RWPE2 (cell line): ENCODE data around the gene VPS54.
A peak's percentile ranks its signal among the peaks of the same experiment; 100 is the strongest.

ENCODE experiments used
- ATAC-seq: fragments of 200-7000 bp; cut with Tn5 transposase; 3 replicates; pipeline ENCODE4 v1.9.1; 2021; ENCODE audit warnings: low read depth
- DNase-seq: peaks from one replicate; pipeline ENCODE4 v3.0.0-alpha.2; 2020; ENCODE audit warnings: low spot score
- H3K27ac ChIP-seq: fragments of 450-650 bp; 2 replicates; pipeline ENCODE4 v1.5.1; 2017; ENCODE audit warnings: mild to moderate bottlenecking; ENCODE audit not compliant: poor library complexity, severe bottlenecking
- H3K27me3 ChIP-seq: fragments of 250-450 bp; sonication (Bioruptor Pico); 2 replicates; pipeline ENCODE4 v1.5.1; 2021; ENCODE audit warnings: mild to moderate bottlenecking, moderate library complexity; ENCODE audit not compliant: insufficient read depth, poor library complexity, severe bottlenecking
- H3K36me3 ChIP-seq: fragments of 250-450 bp; sonication (Bioruptor Pico); 2 replicates; pipeline ENCODE4 v1.5.1; 2020; ENCODE audit warnings: low read depth, mild to moderate bottlenecking, moderate library complexity
- H3K4me1 ChIP-seq: fragments of 250-450 bp; sonication (Bioruptor Pico); 2 replicates; pipeline ENCODE4 v1.5.1; 2021; ENCODE audit warnings: mild to moderate bottlenecking, moderate library complexity; ENCODE audit not compliant: insufficient read depth, poor library complexity, severe bottlenecking
- H3K4me3 ChIP-seq: fragments of 250-450 bp; sonication (Bioruptor Pico); 2 replicates; pipeline ENCODE4 v1.5.1; 2021; ENCODE audit warnings: mild to moderate bottlenecking, moderate library complexity; ENCODE audit not compliant: severe bottlenecking
- H3K9me3 ChIP-seq: fragments of 250-450 bp; sonication (Bioruptor Pico); 2 replicates; pipeline ENCODE4 v1.5.1; 2021; ENCODE audit warnings: mild to moderate bottlenecking, moderate library complexity; ENCODE audit not compliant: severe bottlenecking
- CTCF ChIP-seq: fragments of 450-650 bp; IDR thresholded peaks from one replicate; pipeline ENCODE4 v1.5.1; 2017; ENCODE audit warnings: mild to moderate bottlenecking, moderate library complexity; ENCODE audit not compliant: poor library complexity, severe bottlenecking

VPS54 gene

GRCh38 chr2:63872571-63873328 lies 146.5 kb downstream of the VPS54 start:
- Histone ChIP-seq H3K36me3 (peaks cover 47% of the 10 kb centered on the region), H3K27ac (no peak overlapping the region), H3K9me3 (no peaks in the 10 kb centered on the region), H3K27me3 (no peaks in the 10 kb centered on the region), H3K4me3 (no peak overlapping the region), H3K4me1 (peaks cover 24% of the 10 kb centered on the region)
- DNase-seq (no peak), ATAC-seq (no peak)
- TF ChIP-seq CTCF, result no peak

- peaks cover 47% of the 10 kb centered on the region for H3K36me3 ChIP-seq
- no peak for TF ChIP-seq CTCF
- no peak for DNase-seq
Measured at GRCh38 chr2:63871864-63872263, 147.4 kb downstream of the VPS54 start.

GRCh38 chr2:63870679-63871078 lies 148.5 kb downstream of the VPS54 start:
- ATAC-seq (no peak), DNase-seq (no peak)
- H3K36me3 ChIP-seq, result peaks cover 45% of the 10 kb centered on the region
- H3K27me3 ChIP-seq, result no peaks in the 10 kb centered on the region
- H3K27ac ChIP-seq, result peak overlapping the region; percentile 31
- H3K4me3 ChIP-seq, result no peak overlapping the region
- TF ChIP-seq CTCF, result no peak
- H3K9me3 ChIP-seq, result no peaks in the 10 kb centered on the region
- peaks cover 41% of the 10 kb centered on the region for H3K4me1 ChIP-seq

More at GRCh38 chr2:63871864-63872263, 147.4 kb downstream of the VPS54 start:
- Histone ChIP-seq H3K9me3 (no peaks in the 10 kb centered on the region), H3K27ac (peak overlapping the region; percentile 31), H3K4me1 (peaks cover 33% of the 10 kb centered on the region), H3K27me3 (no peaks in the 10 kb centered on the region), H3K4me3 (no peak overlapping the region)
- ATAC-seq, result no peak

- peaks cover 54% of the 10 kb centered on the region for H3K4me1 ChIP-seq
- ATAC-seq, result no peak
- no peaks in the 10 kb centered on the region for H3K27me3 ChIP-seq
- peak overlapping the region; percentile 47 for H3K27ac ChIP-seq
- no peak overlapping the region for H3K4me3 ChIP-seq
- peaks cover 52% of the 10 kb centered on the region for H3K36me3 ChIP-seq
- no peak for DNase-seq
- no peak for TF ChIP-seq CTCF
- H3K9me3 ChIP-seq, result no peaks in the 10 kb centered on the region
Measured at GRCh38 chr2:63866009-63866709, 153.1 kb downstream of the VPS54 start.
